ENCODE results near the gene SFTPD.

SFTPD gene

GRCh38 chr10:79980711-79981110 is 31.8 kb upstream of the SFTPD start:
- no peak overlapping the region for H3K4me2 ChIP-seq (ENCODE audit: low read depth, low read length, poor library complexity, severe bottlenecking)
- H3K79me2 ChIP-seq (ENCODE audit: insufficient read depth, low read length), result no peaks in the 10 kb centered on the region
- no peak overlapping the region for H3K9ac ChIP-seq (ENCODE audit: low read depth, low read length, poor library complexity, severe bottlenecking)
- no peaks in the 10 kb centered on the region for H3K36me3 ChIP-seq (ENCODE audit: insufficient read depth, low read length)
- no peaks in the 10 kb centered on the region for H3K27me3 ChIP-seq (ENCODE audit: insufficient read depth, low read length, poor library complexity, severe bottlenecking)
- H3K9me2 ChIP-seq (replicated peaks; ENCODE audit: low read depth, low read length), result no peaks in the 10 kb centered on the region
- H3K4me1 ChIP-seq (ENCODE audit: insufficient read depth, low read length, poor library complexity, severe bottlenecking), result no peaks in the 10 kb centered on the region
- H4K20me1 ChIP-seq (ENCODE audit: insufficient read depth, low read length, poor library complexity, severe bottlenecking), result no peaks in the 10 kb centered on the region
- no peak overlapping the region for H2AFZ ChIP-seq (ENCODE audit: low read length)
- H3K9me3 ChIP-seq (ENCODE audit: insufficient read depth, low read depth, low read length), result no peaks in the 10 kb centered on the region
- no peak overlapping the region for H3K4me3 ChIP-seq (ENCODE audit: low read length, poor library complexity, severe bottlenecking)
- no peaks in the 10 kb centered on the region for H3F3A ChIP-seq (ENCODE audit: low read depth)
- TF ChIP-seq CTCF (conservative IDR thresholded peaks at IDR 0.05; ENCODE audit: low read length), result no peak
- no peak for TF ChIP-seq EZH2phosphoT487 (IDR thresholded peaks at IDR 0.05; ENCODE audit: borderline replicate concordance)

- Histone ChIP-seq H3F3A (ENCODE audit: low read depth) (no peaks in the 10 kb centered on the region), H2AFZ (ENCODE audit: low read length) (no peak overlapping the region), H3K4me2 (ENCODE audit: low read depth, low read length, poor library complexity, severe bottlenecking) (no peak overlapping the region), H3K4me1 (ENCODE audit: insufficient read depth, low read length, poor library complexity, severe bottlenecking) (no peaks in the 10 kb centered on the region), H3K4me3 (ENCODE audit: low read length, poor library complexity, severe bottlenecking) (no peak overlapping the region), H3K9ac (ENCODE audit: low read depth, low read length, poor library complexity, severe bottlenecking) (no peak overlapping the region), H3K9me3 (ENCODE audit: insufficient read depth, low read depth, low read length) (no peaks in the 10 kb centered on the region), H3K79me2 (ENCODE audit: insufficient read depth, low read length) (no peaks in the 10 kb centered on the region), H4K20me1 (ENCODE audit: insufficient read depth, low read length, poor library complexity, severe bottlenecking) (no peaks in the 10 kb centered on the region), H3K9me2 (replicated peaks; ENCODE audit: low read depth, low read length) (no peaks in the 10 kb centered on the region), H3K27me3 (ENCODE audit: insufficient read depth, low read length, poor library complexity, severe bottlenecking) (no peaks in the 10 kb centered on the region), H3K36me3 (ENCODE audit: insufficient read depth, low read length) (no peaks in the 10 kb centered on the region)
- TF ChIP-seq EZH2phosphoT487 (IDR thresholded peaks at IDR 0.05; ENCODE audit: borderline replicate concordance) (no peak), CTCF (conservative IDR thresholded peaks at IDR 0.05; ENCODE audit: low read length) (no peak)
Measured at GRCh38 chr10:79979976-79980687, 31.2 kb upstream of the SFTPD start.

- Histone ChIP-seq H3K9ac (ENCODE audit: low read depth, low read length, poor library complexity, severe bottlenecking) (no peak overlapping the region), H2AFZ (ENCODE audit: low read length) (no peak overlapping the region), H3K9me3 (ENCODE audit: insufficient read depth, low read depth, low read length) (no peaks in the 10 kb centered on the region), H4K20me1 (ENCODE audit: insufficient read depth, low read length, poor library complexity, severe bottlenecking) (no peaks in the 10 kb centered on the region), H3K27me3 (ENCODE audit: insufficient read depth, low read length, poor library complexity, severe bottlenecking) (no peaks in the 10 kb centered on the region), H3K9me2 (replicated peaks; ENCODE audit: low read depth, low read length) (no peaks in the 10 kb centered on the region), H3K36me3 (ENCODE audit: insufficient read depth, low read length) (no peaks in the 10 kb centered on the region), H3K4me2 (ENCODE audit: low read depth, low read length, poor library complexity, severe bottlenecking) (no peak overlapping the region), H3K79me2 (ENCODE audit: insufficient read depth, low read length) (no peaks in the 10 kb centered on the region), H3F3A (ENCODE audit: low read depth) (no peaks in the 10 kb centered on the region), H3K4me3 (ENCODE audit: low read length, poor library complexity, severe bottlenecking) (no peak overlapping the region), H3K4me1 (ENCODE audit: insufficient read depth, low read length, poor library complexity, severe bottlenecking) (no peaks in the 10 kb centered on the region)
- TF ChIP-seq CTCF (conservative IDR thresholded peaks at IDR 0.05; ENCODE audit: low read length), result no peak
- TF ChIP-seq EZH2phosphoT487 (IDR thresholded peaks at IDR 0.05; ENCODE audit: borderline replicate concordance), result no peak
Measured at GRCh38 chr10:79979310-79979975, 30.5 kb upstream of the SFTPD start.
